ENCODE data around the gene CTNNA3. TPM values are rescaled to one million over a fixed set of nuclear protein-coding genes. Genes with fewer than 3 reads are reported as not detected.
A peak's percentile ranks its signal among the peaks of the same experiment; 100 is the strongest.

CTNNA3 gene
- total RNA-seq, 1 donor from 2014 or later = under 0.01 TPM

DNA sequence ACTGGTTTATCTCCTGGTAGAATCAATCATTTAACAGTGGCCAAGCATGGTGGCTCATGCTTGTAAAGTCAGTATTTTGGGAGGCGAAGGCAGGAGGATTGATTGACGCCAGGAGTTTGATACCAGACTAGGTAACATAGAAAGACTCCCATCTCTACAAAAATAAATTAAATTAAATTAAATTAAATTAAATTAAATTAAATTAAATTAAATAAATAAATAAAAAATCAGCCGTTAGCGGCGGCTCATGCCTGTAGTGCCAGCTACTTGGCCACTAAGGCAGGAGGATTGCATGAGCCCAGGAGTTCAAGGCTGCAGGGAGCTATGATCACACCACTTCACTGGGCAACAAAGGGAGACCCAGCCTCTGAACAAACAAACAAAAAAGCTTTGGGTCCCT lies 427.8 kb downstream of the CTNNA3 start:
- Histone ChIP-seq H3K36me3 (no peaks in the 10 kb centered on the region), H3K27ac (no peak overlapping the region), H3K9me3 (no peaks in the 10 kb centered on the region), H3K27me3 (no peaks in the 10 kb centered on the region), H3K4me3 (no peak overlapping the region), H3K4me1 (no peaks in the 10 kb centered on the region)
- DNase-seq (ENCODE audit: low spot score in 2 of 2) = no peak
- TF ChIP-seq CTCF (IDR thresholded peaks at IDR 0.05) = no peak
- intact Hi-C loops (cut with DNase I) = no loop called here

DNA sequence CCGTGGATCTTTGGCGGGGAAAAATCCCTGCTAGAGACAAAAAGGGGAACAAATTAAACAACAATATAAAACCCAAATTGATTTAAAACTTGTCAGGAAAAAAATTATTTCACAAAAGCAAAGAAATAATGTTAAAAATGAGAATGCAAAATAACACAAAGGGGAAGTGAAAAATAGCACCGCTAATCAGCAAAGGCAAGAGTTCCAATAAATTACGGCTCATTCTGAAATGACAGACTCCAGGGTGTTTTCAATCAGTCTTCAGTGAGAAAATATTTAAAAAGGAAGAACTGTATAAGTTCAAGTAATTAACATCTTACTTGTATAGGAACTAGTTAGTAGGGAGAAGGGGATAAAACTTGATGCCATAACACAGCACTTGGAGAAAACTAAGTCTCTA lies 433.3 kb downstream of the CTNNA3 start:
- Histone ChIP-seq H3K27ac (no peak overlapping the region), H3K9me3 (no peaks in the 10 kb centered on the region), H3K27me3 (no peaks in the 10 kb centered on the region), H3K4me3 (peak overlapping the region in 1 of 2 donors; percentile 38), H3K4me1 (no peaks in the 10 kb centered on the region), H3K36me3 (no peaks in the 10 kb centered on the region)
- TF ChIP-seq CTCF (IDR thresholded peaks at IDR 0.05) = no peak
- no peak for DNase-seq (ENCODE audit: low spot score in 2 of 2)
- intact Hi-C loops (cut with DNase I) = no loop called here

DNA sequence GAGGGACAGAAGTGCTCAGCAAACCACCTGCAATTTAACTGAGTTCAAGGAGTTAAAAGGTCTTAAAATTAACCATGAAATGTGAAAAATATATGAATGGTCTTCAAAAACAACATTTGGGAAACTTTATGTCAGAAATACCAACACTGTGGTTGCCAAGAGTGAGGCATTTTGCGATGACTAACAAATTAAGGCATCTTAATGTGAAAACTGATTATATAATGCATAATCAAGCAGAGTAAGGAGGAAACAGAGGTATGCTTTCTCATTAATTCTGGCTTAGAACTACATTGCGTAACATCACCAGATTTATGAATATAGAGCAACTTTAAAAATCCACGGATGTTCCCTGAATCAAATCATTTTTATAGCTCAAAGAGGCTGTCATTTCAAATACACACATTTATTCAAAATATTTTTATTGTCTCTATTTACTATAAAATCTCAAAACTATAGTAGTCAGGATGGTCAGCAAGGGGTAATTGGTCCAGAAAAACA lies 434.6 kb downstream of the CTNNA3 start:
- no peak overlapping the region for H3K4me3 ChIP-seq
- no peaks in the 10 kb centered on the region for H3K36me3 ChIP-seq
- no peak overlapping the region for H3K27ac ChIP-seq
- no peak for DNase-seq (ENCODE audit: low spot score in 2 of 2)
- no peak for TF ChIP-seq CTCF (IDR thresholded peaks at IDR 0.05)
- no peaks in the 10 kb centered on the region for H3K27me3 ChIP-seq
- no peaks in the 10 kb centered on the region for H3K9me3 ChIP-seq
- no peaks in the 10 kb centered on the region for H3K4me1 ChIP-seq
- intact Hi-C loops (cut with DNase I) = no loop called here

GRCh38 chr10:67259319-67259929 lies 436.6 kb downstream of the CTNNA3 start:
- no peak overlapping the region for H3K27ac ChIP-seq
- TF ChIP-seq CTCF (IDR thresholded peaks at IDR 0.05) = no peak
- no peak overlapping the region for H3K4me3 ChIP-seq
- no peaks in the 10 kb centered on the region for H3K9me3 ChIP-seq
- no peaks in the 10 kb centered on the region for H3K27me3 ChIP-seq
- H3K4me1 ChIP-seq = no peaks in the 10 kb centered on the region
- intact Hi-C loops (cut with DNase I) = no loop called here
- H3K36me3 ChIP-seq = no peaks in the 10 kb centered on the region
- no peak for DNase-seq (ENCODE audit: low spot score in 2 of 2)

GRCh38 chr10:67257427-67258144 lies 438.4 kb downstream of the CTNNA3 start:
- H3K27me3 ChIP-seq = no peaks in the 10 kb centered on the region
- intact Hi-C loops (cut with DNase I) = no loop called here
- no peak overlapping the region for H3K27ac ChIP-seq
- TF ChIP-seq CTCF (IDR thresholded peaks at IDR 0.05) = no peak
- H3K4me3 ChIP-seq = no peak overlapping the region
- H3K9me3 ChIP-seq = no peaks in the 10 kb centered on the region
- DNase-seq (ENCODE audit: low spot score in 2 of 2) = no peak
- no peaks in the 10 kb centered on the region for H3K36me3 ChIP-seq
- H3K4me1 ChIP-seq = no peaks in the 10 kb centered on the region

Data from ascending aorta (tissue), 2 donors.